CD4-positive, CD25-positive, alpha-beta regulatory T cell (primary cell): ENCODE measurements around the gene FLT1. TPM values are rescaled to one million over a fixed set of nuclear protein-coding genes. Genes with fewer than 3 reads are reported as not detected.

Source experiments
- ATAC-seq, 2 donors: fragments of 150-1000 bp; cut with Tn5 transposase; one replicate each; pipeline ENCODE4 v1.10.0; 2021; ENCODE audit warnings: low read depth in 2 of 2, moderate number of reproducible peaks in 2 of 2, moderate library complexity in 1 of 2
- DNase-seq, 3 donors: peaks; one replicate each; pipeline versions ENCODE4 v3.0.0 to v3.0.0-alpha.2; 2012 to 2022; ENCODE audit warnings: mixed read lengths in 1 of 3
- H3K27ac ChIP-seq: one replicate; pipeline ENCODE4 v1.7.0; 2013; ENCODE audit warnings: mild to moderate bottlenecking, low read length; ENCODE audit not compliant: insufficient read depth, poor library complexity, severe bottlenecking
- H3K27me3 ChIP-seq: one replicate; pipeline ENCODE4 v1.7.0; 2013; ENCODE audit warnings: low read length; ENCODE audit not compliant: control insufficient read depth, insufficient read depth
- H3K36me3 ChIP-seq: one replicate; pipeline ENCODE4 v1.7.0; 2013; ENCODE audit warnings: mild to moderate bottlenecking, low read length, moderate library complexity; ENCODE audit not compliant: control insufficient read depth, insufficient read depth
- H3K4me1 ChIP-seq: 2 replicates; pipeline ENCODE4 v1.7.0; 2013; ENCODE audit warnings: mild to moderate bottlenecking, low read length; ENCODE audit not compliant: insufficient read depth, control insufficient read depth, poor library complexity, severe bottlenecking
- H3K4me3 ChIP-seq: one replicate; pipeline ENCODE4 v1.7.0; 2013; ENCODE audit warnings: low read depth, mild to moderate bottlenecking, low read length, moderate library complexity
- H3K9me3 ChIP-seq, 2 experiments: 1 replicate in 1 of 2; 2 replicates in 1 of 2; pipeline ENCODE4 v1.7.0; 2013; ENCODE audit warnings: low read length in 2 of 2, mild to moderate bottlenecking in 1 of 2, moderate library complexity in 1 of 2; ENCODE audit not compliant: control insufficient read depth in 2 of 2
- H3K27ac Mint-ChIP-seq, 3 donors: one replicate each; pipeline ENCODE4 v1.8.0; 2020 to 2022; ENCODE audit warnings: mild to moderate bottlenecking in 3 of 3, mixed read lengths in 3 of 3, moderate library complexity in 2 of 3
- H3K27me3 Mint-ChIP-seq: one replicate; pipeline ENCODE4 v1.8.0; 2022; ENCODE audit warnings: mild to moderate bottlenecking, mixed read lengths
- H3K36me3 Mint-ChIP-seq: one replicate; pipeline ENCODE4 v1.8.0; 2020; ENCODE audit warnings: mixed read lengths
- H3K4me1 Mint-ChIP-seq, 4 donors: one replicate each; pipeline ENCODE4 v1.8.0; 2020 to 2022; ENCODE audit warnings: mixed read lengths in 4 of 4, mild to moderate bottlenecking in 1 of 4
- H3K4me3 Mint-ChIP-seq, 4 donors: one replicate each; pipeline ENCODE4 v1.8.0; 2020 to 2022; ENCODE audit warnings: mild to moderate bottlenecking in 4 of 4, mixed read lengths in 4 of 4, moderate library complexity in 3 of 4
- H3K9me3 Mint-ChIP-seq, 7 donors: one replicate each; pipeline ENCODE4 v1.8.0; 2020 to 2022; ENCODE audit warnings: mixed read lengths in 7 of 7, mild to moderate bottlenecking in 3 of 7, moderate library complexity in 2 of 7
- polyA plus RNA-seq, 4 donors: library from polyadenylated mRNA; unstranded; fragments of 300-500 nt; fragmentation: Illumina TruSeq; gene quantifications; one replicate each; pipeline ENCODE4 v1.2.3, GENCODE V29; 2021
- total RNA-seq: library from RNA; stranded (reverse); gene quantifications from one replicate; pipeline ENCODE4 v1.2.3, GENCODE V29; 2022

Gene FLT1
- total and polyA plus RNA-seq, 5 donors from 2014 or later = 0.11 to 0.89 (median 0.28) TPM; not detected in 2

DNA sequence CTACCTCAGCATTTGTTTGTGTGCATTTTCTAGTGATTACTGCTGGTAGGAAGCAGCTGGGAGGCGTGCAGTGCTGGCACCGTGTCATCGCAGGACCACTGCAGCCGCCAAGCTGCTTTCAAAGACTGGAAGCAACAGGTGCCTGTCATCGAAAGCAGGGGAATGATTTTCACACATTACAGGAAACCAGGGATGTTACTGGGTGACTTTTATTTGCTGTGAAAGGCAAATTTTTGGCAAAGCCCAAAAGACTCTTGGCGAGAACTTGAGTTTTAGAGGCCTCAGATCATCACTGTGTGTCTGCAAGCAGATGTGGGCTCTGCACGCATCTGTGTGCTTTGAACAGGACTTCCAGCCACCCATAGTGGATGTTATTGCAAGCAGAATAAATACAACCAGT is 176.4 kb downstream of the FLT1 start:
- ATAC-seq (no peak), DNase-seq (no peak)
- H3K9me3 ChIP-seq = no peaks in the 10 kb centered on the region
- H3K27me3 ChIP-seq = no peaks in the 10 kb centered on the region
- no peaks in the 10 kb centered on the region for H3K9me3 Mint-ChIP-seq
- no peak overlapping the region for H3K27ac ChIP-seq
- H3K4me3 ChIP-seq = no peak overlapping the region
- no peaks in the 10 kb centered on the region for H3K27me3 Mint-ChIP-seq
- no peak overlapping the region for H3K4me3 Mint-ChIP-seq
- H3K36me3 Mint-ChIP-seq = no peaks in the 10 kb centered on the region
- H3K4me1 ChIP-seq = no peaks in the 10 kb centered on the region
- no peak overlapping the region for H3K27ac Mint-ChIP-seq
- H3K36me3 ChIP-seq = no peaks in the 10 kb centered on the region
- H3K4me1 Mint-ChIP-seq = no peaks in the 10 kb centered on the region

DNA sequence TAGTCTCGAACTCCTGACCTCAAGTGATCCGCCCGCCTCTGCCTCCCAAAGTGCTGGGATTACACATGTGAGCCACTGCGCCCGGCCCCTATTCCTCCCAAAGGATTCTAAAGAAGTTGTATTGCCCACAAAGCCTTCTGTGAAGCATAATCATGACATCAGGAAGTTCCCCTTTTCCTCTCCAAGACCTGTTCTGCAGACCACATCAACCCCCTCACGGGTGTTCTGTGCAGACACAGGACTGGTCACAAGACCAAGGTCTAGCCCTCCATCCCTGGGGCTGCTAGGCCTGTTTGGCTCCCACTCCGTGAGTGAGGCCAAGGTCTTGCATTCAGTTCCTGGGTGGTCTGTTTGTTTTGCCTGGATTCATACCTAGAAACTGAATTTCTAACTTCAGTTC is 178.1 kb downstream of the FLT1 start:
- Histone ChIP-seq H3K27ac (no peak overlapping the region), H3K9me3 (no peaks in the 10 kb centered on the region), H3K27me3 (no peaks in the 10 kb centered on the region), H3K4me3 (no peak overlapping the region), H3K4me1 (no peaks in the 10 kb centered on the region), H3K36me3 (no peaks in the 10 kb centered on the region)
- Mint-ChIP-seq H3K36me3 (no peaks in the 10 kb centered on the region), H3K9me3 (no peaks in the 10 kb centered on the region), H3K27me3 (no peaks in the 10 kb centered on the region), H3K27ac (no peak overlapping the region), H3K4me1 (no peaks in the 10 kb centered on the region), H3K4me3 (no peak overlapping the region)
- no peak for DNase-seq
- ATAC-seq = no peak

DNA sequence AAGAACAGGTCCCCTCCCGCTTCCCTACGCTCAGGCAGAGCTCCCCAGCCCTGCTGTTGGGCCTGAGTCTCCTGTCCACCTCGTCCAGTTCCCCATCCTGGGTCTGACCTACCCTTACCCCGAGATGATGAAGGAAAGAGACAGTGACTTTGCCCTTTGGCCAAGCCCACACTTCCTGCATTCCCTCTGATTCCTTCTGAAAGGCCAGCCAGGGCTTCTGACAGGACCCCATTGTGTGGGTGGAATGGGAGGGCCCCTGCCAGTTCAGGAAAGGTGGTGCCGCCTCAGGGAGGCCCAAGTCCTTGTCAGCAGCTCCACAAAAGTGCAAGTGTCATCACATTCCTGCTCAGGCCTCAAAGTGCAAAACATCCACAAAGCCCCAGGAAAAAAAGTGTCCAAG is 178.8 kb downstream of the FLT1 start:
- no peaks in the 10 kb centered on the region for H3K4me1 ChIP-seq
- Mint-ChIP-seq H3K27me3 (no peaks in the 10 kb centered on the region), H3K9me3 (no peaks in the 10 kb centered on the region), H3K27ac (no peak overlapping the region), H3K4me3 (no peak overlapping the region), H3K4me1 (no peaks in the 10 kb centered on the region), H3K36me3 (no peaks in the 10 kb centered on the region)
- no peaks in the 10 kb centered on the region for H3K9me3 ChIP-seq
- H3K27me3 ChIP-seq = no peaks in the 10 kb centered on the region
- DNase-seq (no peak), ATAC-seq (no peak)
- no peak overlapping the region for H3K27ac ChIP-seq
- no peak overlapping the region for H3K4me3 ChIP-seq
- H3K36me3 ChIP-seq = no peaks in the 10 kb centered on the region

DNA sequence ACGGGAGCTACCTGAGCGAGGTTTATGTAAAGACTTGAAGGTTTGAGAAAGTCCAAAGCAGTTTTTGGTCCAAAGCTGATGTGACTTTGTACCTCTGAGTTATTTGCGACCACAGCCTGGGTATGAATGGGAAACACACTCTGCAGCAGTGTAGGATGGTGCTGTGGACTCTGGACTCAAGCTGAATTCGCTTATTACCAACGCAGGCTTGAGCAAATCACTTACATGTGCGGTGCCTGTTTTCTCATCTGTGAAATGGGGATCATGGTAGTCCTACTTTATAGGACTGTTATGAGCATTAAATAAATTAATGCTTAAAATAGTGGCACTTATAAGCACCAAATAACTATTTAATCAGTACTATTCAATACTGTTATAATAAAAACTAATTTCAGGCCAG is 180.0 kb downstream of the FLT1 start:
- no peaks in the 10 kb centered on the region for H3K9me3 Mint-ChIP-seq
- Histone ChIP-seq H3K4me1 (no peaks in the 10 kb centered on the region), H3K4me3 (no peak overlapping the region), H3K27ac (no peak overlapping the region), H3K9me3 (no peaks in the 10 kb centered on the region), H3K27me3 (no peaks in the 10 kb centered on the region), H3K36me3 (no peaks in the 10 kb centered on the region)
- no peak overlapping the region for H3K27ac Mint-ChIP-seq
- DNase-seq (no peak), ATAC-seq (no peak)
- H3K4me1 Mint-ChIP-seq = no peaks in the 10 kb centered on the region
- no peak overlapping the region for H3K4me3 Mint-ChIP-seq
- no peaks in the 10 kb centered on the region for H3K36me3 Mint-ChIP-seq
- H3K27me3 Mint-ChIP-seq = no peaks in the 10 kb centered on the region

DNA sequence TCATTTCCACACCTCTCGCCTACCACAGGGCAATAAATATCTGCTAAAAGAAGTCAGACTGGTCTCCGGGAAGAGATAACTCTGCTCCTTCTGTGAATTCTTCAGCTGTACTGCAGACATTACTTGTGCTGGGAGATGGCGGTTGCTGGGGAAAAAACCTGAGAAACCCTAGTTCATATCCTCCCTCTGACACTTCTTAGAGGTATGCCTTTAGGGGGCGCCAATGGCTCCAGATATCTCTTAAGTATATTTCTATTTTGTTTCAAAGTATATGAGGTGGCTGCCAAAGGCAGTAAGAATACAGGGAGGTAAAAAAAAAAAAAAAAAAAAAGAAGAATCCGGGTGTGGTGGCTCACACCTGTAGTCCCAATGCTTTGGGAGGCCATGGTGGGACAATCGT is 181.3 kb downstream of the FLT1 start:
- Histone ChIP-seq H3K9me3 (no peaks in the 10 kb centered on the region), H3K36me3 (no peaks in the 10 kb centered on the region), H3K27ac (no peak overlapping the region), H3K4me1 (no peaks in the 10 kb centered on the region), H3K4me3 (no peak overlapping the region), H3K27me3 (no peaks in the 10 kb centered on the region)
- Mint-ChIP-seq H3K27me3 (no peaks in the 10 kb centered on the region), H3K36me3 (no peaks in the 10 kb centered on the region), H3K4me3 (no peak overlapping the region), H3K27ac (no peak overlapping the region), H3K9me3 (no peaks in the 10 kb centered on the region), H3K4me1 (no peaks in the 10 kb centered on the region)
- peak in 1 of 3 donors; percentile 43 for DNase-seq
- no peak for ATAC-seq

DNA sequence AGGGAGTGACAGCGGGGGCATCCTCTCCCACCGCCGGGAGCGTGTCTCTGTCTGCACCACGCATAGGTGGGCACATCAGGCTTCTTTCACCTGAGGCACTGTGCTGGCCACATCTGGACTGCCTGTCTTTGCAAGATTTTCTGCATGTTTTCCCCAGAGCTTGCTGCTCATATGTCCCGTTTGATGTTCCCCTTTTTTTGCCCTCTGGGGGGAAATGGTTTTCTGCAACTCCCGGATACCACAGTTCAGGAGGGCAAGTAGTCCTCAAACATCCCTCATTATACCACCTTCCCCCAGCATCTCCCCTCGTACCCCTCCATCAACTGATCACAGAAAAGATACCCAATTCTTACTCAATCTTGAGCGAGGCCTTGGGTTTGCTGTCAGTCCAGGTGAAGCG is 188.6 kb downstream of the FLT1 start:
- H3K9me3 Mint-ChIP-seq = no peaks in the 10 kb centered on the region
- DNase-seq = no peak
- H3K27ac Mint-ChIP-seq = no peak overlapping the region
- H3K4me1 ChIP-seq = no peaks in the 10 kb centered on the region
- H3K4me3 Mint-ChIP-seq = no peak overlapping the region
- H3K27me3 ChIP-seq = no peaks in the 10 kb centered on the region
- peaks cover 4% of the 10 kb centered on the region for H3K27me3 Mint-ChIP-seq
- H3K36me3 ChIP-seq = no peaks in the 10 kb centered on the region
- ATAC-seq = no peak
- peaks cover 0 to 9% (median 3%) of the 10 kb centered on the region in 4 donors for H3K4me1 Mint-ChIP-seq
- no peak overlapping the region for H3K27ac ChIP-seq
- H3K4me3 ChIP-seq = no peak overlapping the region
- no peaks in the 10 kb centered on the region for H3K9me3 ChIP-seq
- no peaks in the 10 kb centered on the region for H3K36me3 Mint-ChIP-seq

DNA sequence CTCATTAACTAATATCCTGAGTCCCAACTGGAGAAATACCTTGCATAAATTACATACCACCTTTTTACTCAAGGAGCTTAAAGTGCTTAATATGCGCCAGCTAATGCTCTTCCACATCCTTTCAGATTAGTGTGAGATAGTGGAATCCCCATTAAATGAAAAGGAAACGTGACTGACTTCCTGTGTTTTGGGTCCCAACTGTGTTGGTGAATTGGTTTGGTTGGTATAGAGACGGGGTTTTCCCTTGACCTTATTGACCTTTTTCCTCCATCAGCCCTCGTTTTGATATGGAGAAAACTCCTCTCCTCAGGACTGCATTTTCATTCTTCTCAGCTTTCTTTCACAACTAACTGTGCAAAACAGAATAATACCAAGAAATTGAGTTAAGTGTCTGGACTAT is 193.1 kb downstream of the FLT1 start:
- DNase-seq = no peak
- Mint-ChIP-seq H3K27ac (no peak overlapping the region), H3K9me3 (peaks cover 0 to 2% (median 0%) of the 10 kb centered on the region in 7 donors), H3K36me3 (no peaks in the 10 kb centered on the region), H3K4me3 (no peak overlapping the region), H3K4me1 (peaks cover 0 to 10% (median 7%) of the 10 kb centered on the region in 4 donors), H3K27me3 (peaks cover 4% of the 10 kb centered on the region)
- no peak for ATAC-seq
- H3K27me3 ChIP-seq = no peaks in the 10 kb centered on the region
- no peak overlapping the region for H3K27ac ChIP-seq
- no peak overlapping the region for H3K4me3 ChIP-seq
- no peaks in the 10 kb centered on the region for H3K9me3 ChIP-seq
- H3K36me3 ChIP-seq = no peaks in the 10 kb centered on the region
- no peaks in the 10 kb centered on the region for H3K4me1 ChIP-seq

DNA sequence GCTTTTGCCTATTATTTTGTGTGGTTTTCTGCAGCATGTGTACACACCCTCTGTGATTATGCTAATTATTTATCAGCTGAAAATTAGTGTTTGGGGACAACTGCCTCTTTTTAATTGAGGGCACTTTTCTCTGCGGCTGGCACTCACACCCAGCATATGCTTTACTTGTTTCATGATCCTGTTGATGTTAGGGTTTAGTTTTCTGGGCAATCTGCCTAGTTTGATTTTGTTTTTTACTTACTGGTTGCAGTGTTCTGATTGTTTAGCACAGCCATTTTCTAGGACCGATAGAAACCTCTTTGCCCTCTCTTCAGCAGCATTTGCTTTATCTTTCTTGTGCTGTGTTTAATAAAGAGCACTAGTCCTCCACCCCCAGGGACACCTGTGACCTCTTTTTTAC is 195.0 kb downstream of the FLT1 start:
- no peaks in the 10 kb centered on the region for H3K27me3 ChIP-seq
- no peak overlapping the region for H3K27ac Mint-ChIP-seq
- DNase-seq = no peak
- peaks cover 6% of the 10 kb centered on the region for H3K36me3 Mint-ChIP-seq
- H3K4me3 Mint-ChIP-seq = no peak overlapping the region
- peaks cover 5% of the 10 kb centered on the region for H3K36me3 ChIP-seq
- H3K27ac ChIP-seq = no peak overlapping the region
- ATAC-seq = no peak
- no peaks in the 10 kb centered on the region for H3K4me1 ChIP-seq
- peaks cover 0 to 10% (median 7%) of the 10 kb centered on the region in 4 donors for H3K4me1 Mint-ChIP-seq
- no peaks in the 10 kb centered on the region for H3K9me3 ChIP-seq
- H3K9me3 Mint-ChIP-seq = peaks cover 0 to 2% (median 0%) of the 10 kb centered on the region in 7 donors
- peaks cover 4% of the 10 kb centered on the region for H3K27me3 Mint-ChIP-seq
- no peak overlapping the region for H3K4me3 ChIP-seq
